H1 (cell line): ENCODE data around the gene BRI3BP. TPM values are rescaled to one million over a fixed set of nuclear protein-coding genes. Genes with fewer than 3 reads are reported as not detected.

Source experiments
- CTCF ChIA-PET: fragments of 300-600 bp; sonication (Branson Sonifier 250); formaldehyde crosslinking; loops from one replicate; lab custom pipeline; 2021; ENCODE audit not compliant: partially characterized antibody; lab: Charles Lee
- POLR2A ChIA-PET: fragments of 300-600 bp; sonication (Branson Sonifier 250); formaldehyde crosslinking; loops from one replicate; lab custom pipeline; 2021; ENCODE audit warnings: inconsistent platforms; ENCODE audit not compliant: partially characterized antibody; lab: Charles Lee
- DNase-seq, 2 experiments: peaks; one replicate each; pipeline versions ENCODE4 v3.0.0 to v3.0.0-alpha.2; 2010 to 2022; ENCODE audit warnings: low spot score in 2 of 2, low read depth in 1 of 2, mixed read lengths in 1 of 2
- FAIRE-seq: peaks from 2 replicates; lab custom pipeline; 2011; peaks lifted over from hg19 to GRCh38; lab: Jason Lieb, UNC
- H2AFZ ChIP-seq: 2 replicates; pipeline ENCODE4 v1.8.1; 2012; ENCODE audit warnings: low read length, inconsistent platforms
- H2AK5ac ChIP-seq: 2 replicates; pipeline ENCODE4 v1.6.1; 2013; ENCODE audit warnings: low read depth, low read length
- H2BK120ac ChIP-seq: replicated peaks from 2 replicates; pipeline ENCODE3; 2013; ENCODE audit warnings: low read depth, low read length, inconsistent platforms
- H2BK12ac ChIP-seq: 2 replicates; pipeline ENCODE4 v1.6.1; 2013; ENCODE audit warnings: low read depth, low read length
- H2BK15ac ChIP-seq: 2 replicates; pipeline ENCODE4 v1.6.1; 2013; ENCODE audit warnings: low read length
- H2BK20ac ChIP-seq: 2 replicates; pipeline ENCODE4 v1.6.1; 2013; ENCODE audit warnings: low read length
- H2BK5ac ChIP-seq: 2 replicates; pipeline ENCODE4 v1.6.1; 2013; ENCODE audit warnings: low read depth, low read length
- H3K14ac ChIP-seq: 2 replicates; pipeline ENCODE4 v1.6.1; 2013; ENCODE audit warnings: inconsistent platforms; ENCODE audit not compliant: insufficient read length
- H3K18ac ChIP-seq: 2 replicates; pipeline ENCODE4 v1.6.1; 2013; ENCODE audit warnings: low read length; ENCODE audit errors: extremely low read depth
- H3K23ac ChIP-seq: 2 replicates; pipeline ENCODE4 v1.6.1; 2013; ENCODE audit warnings: inconsistent platforms; ENCODE audit not compliant: insufficient read length
- H3K23me2 ChIP-seq: 2 replicates; pipeline ENCODE4 v1.6.1; 2013; ENCODE audit warnings: low read depth, low read length
- H3K27ac ChIP-seq: 2 replicates; pipeline ENCODE4 v1.6.1; 2011; ENCODE audit warnings: low read depth, low read length, inconsistent platforms
- H3K27me3 ChIP-seq, 4 experiments: replicated peaks in 1 of 4; 1 replicate in 1 of 4; 2 replicates in 3 of 4; pipeline versions ENCODE4 v1.6.1 to v1.8.1; 2011 to 2013; ENCODE audit warnings: low read length in 3 of 4, mild to moderate bottlenecking in 3 of 4, inconsistent platforms in 2 of 4, mixed read lengths in 2 of 4, moderate library complexity in 1 of 4; ENCODE audit not compliant: control insufficient read depth in 3 of 4, insufficient read depth in 3 of 4; ENCODE audit errors: extremely low read depth in 1 of 4
- H3K36me3 ChIP-seq, 4 experiments: 2 replicates each; pipeline versions ENCODE4 v1.6.1 to v1.8.1; 2011 to 2013; ENCODE audit warnings: mild to moderate bottlenecking in 4 of 4, low read length in 3 of 4, moderate library complexity in 2 of 4, control low read depth in 1 of 4, inconsistent platforms in 1 of 4; ENCODE audit not compliant: insufficient read depth in 4 of 4, control insufficient read depth in 2 of 4
- H3K4ac ChIP-seq: replicated peaks from 2 replicates; pipeline ENCODE3; 2013; ENCODE audit warnings: low read length, low read depth, mixed read lengths, inconsistent platforms; ENCODE audit not compliant: insufficient read length
- H3K4me1 ChIP-seq, 4 experiments: replicated peaks in 1 of 4; 1 replicate in 1 of 4; 2 replicates in 3 of 4; pipeline versions ENCODE4 v1.6.1 to v1.8.1; 2011 to 2013; ENCODE audit warnings: low read length in 3 of 4, inconsistent platforms in 2 of 4, mixed read lengths in 1 of 4; ENCODE audit not compliant: insufficient read depth in 4 of 4, control insufficient read depth in 3 of 4
- H3K4me2 ChIP-seq, 2 experiments: 2 replicates each; pipeline versions ENCODE4 v1.6.1 to v1.8.1; 2011 to 2013; ENCODE audit warnings: low read depth in 2 of 2, low read length in 2 of 2, control low read depth in 1 of 2, inconsistent platforms in 1 of 2, mild to moderate bottlenecking in 1 of 2; ENCODE audit not compliant: insufficient read depth in 1 of 2
- H3K4me3 ChIP-seq, 4 experiments: fragments of 200-600, 300-600 bp in 1 of 4; sonication (generic), shearing (Covaris generic), sonication (Bioruptor Twin) in 1 of 4; 2 replicates each; pipeline versions ENCODE4 v1.5.1 to v1.8.1; 2011 to 2016; ENCODE audit warnings: low read length in 4 of 4, low read depth in 3 of 4, control low read depth in 2 of 4, inconsistent platforms in 2 of 4, mild to moderate bottlenecking in 2 of 4, mixed read lengths in 1 of 4, moderate library complexity in 1 of 4; ENCODE audit not compliant: insufficient read depth in 2 of 4; ENCODE audit errors: extremely low read depth in 1 of 4
- H3K56ac ChIP-seq: replicated peaks from 2 replicates; pipeline ENCODE3; 2013; ENCODE audit warnings: low read depth, mild to moderate bottlenecking, mixed read lengths, low read length, inconsistent platforms; ENCODE audit not compliant: insufficient read length
- H3K79me1 ChIP-seq: 2 replicates; pipeline ENCODE4 v1.6.1; 2013; ENCODE audit warnings: low read depth, low read length, control low read depth
- H3K79me2 ChIP-seq, 2 experiments: 2 replicates each; pipeline versions ENCODE4 v1.6.1 to v1.8.1; 2012 to 2013; ENCODE audit warnings: low read length in 2 of 2, mild to moderate bottlenecking in 2 of 2, inconsistent platforms in 1 of 2; ENCODE audit not compliant: insufficient read depth in 2 of 2, control insufficient read depth in 1 of 2
- H3K9ac ChIP-seq, 4 experiments: replicated peaks in 1 of 4; 1 replicate in 1 of 4; 2 replicates in 3 of 4; pipeline versions ENCODE4 v1.6.1 to v1.8.1; 2011 to 2013; ENCODE audit warnings: low read depth in 3 of 4, low read length in 3 of 4, control low read depth in 2 of 4, mild to moderate bottlenecking in 2 of 4, moderate library complexity in 2 of 4, inconsistent platforms in 1 of 4; ENCODE audit errors: extremely low read depth in 1 of 4
- H3K9me3 ChIP-seq, 2 experiments: 2 replicates each; pipeline versions ENCODE4 v1.6.1 to v1.8.1; 2012 to 2013; ENCODE audit warnings: mild to moderate bottlenecking in 2 of 2, moderate library complexity in 2 of 2, control low read depth in 1 of 2, inconsistent platforms in 1 of 2, low read depth in 1 of 2, low read length in 1 of 2, mixed read lengths in 1 of 2; ENCODE audit not compliant: insufficient read depth in 2 of 2
- H4K20me1 ChIP-seq, 2 experiments: replicated peaks in 1 of 2; 2 replicates each; pipeline versions ENCODE3 to v1.8.1; 2011 to 2013; ENCODE audit warnings: inconsistent platforms in 2 of 2, low read length in 2 of 2, mild to moderate bottlenecking in 1 of 2; ENCODE audit not compliant: insufficient read depth in 2 of 2, control insufficient read depth in 1 of 2
- H4K5ac ChIP-seq: 2 replicates; pipeline ENCODE4 v1.6.1; 2013; ENCODE audit warnings: low read length, low read depth, mixed read lengths, inconsistent platforms; ENCODE audit not compliant: insufficient read length
- H4K8ac ChIP-seq: 2 replicates; pipeline ENCODE4 v1.8.0; 2013; ENCODE audit warnings: mild to moderate bottlenecking, moderate library complexity, low read length, inconsistent platforms; ENCODE audit not compliant: insufficient read depth; ENCODE audit errors: extremely low read depth
- H4K91ac ChIP-seq: replicated peaks from 2 replicates; pipeline ENCODE3; 2013; ENCODE audit warnings: low read length, mixed read lengths, inconsistent platforms; ENCODE audit not compliant: insufficient read length
- ASH2L ChIP-seq: fragments of 200-600, 300-600 bp; sonication (generic); IDR thresholded peaks from one replicate; pipeline ENCODE4 v1.7.1; 2017; ENCODE audit warnings: low read length
- ATF2 ChIP-seq: IDR thresholded peaks from 2 replicates; pipeline ENCODE4 v1.6.1; 2012; ENCODE audit warnings: low read length, inconsistent platforms
- BRCA1 ChIP-seq: IDR thresholded peaks from 2 replicates; pipeline ENCODE4 v1.6.1; 2012; ENCODE audit warnings: low read depth, low read length, improper control_type of control experiment
- CHD2 ChIP-seq: IDR thresholded peaks from 2 replicates; pipeline ENCODE4 v1.6.1; 2012; ENCODE audit warnings: low read length, improper control_type of control experiment
- EGR1 ChIP-seq: IDR thresholded peaks from 2 replicates; pipeline ENCODE4 v1.6.1; 2011; ENCODE audit warnings: low read depth, low read length, borderline replicate concordance
- EZH2 ChIP-seq: fragments of 200-600 bp; sonication (generic); IDR thresholded peaks from 2 replicates; pipeline ENCODE4 v1.7.1; 2012; ENCODE audit warnings: low read depth, mild to moderate bottlenecking, moderate library complexity, low read length, inconsistent platforms; ENCODE audit not compliant: severe bottlenecking
- JUND ChIP-seq: IDR thresholded peaks from 2 replicates; pipeline ENCODE4 v1.6.1; 2011; ENCODE audit warnings: mild to moderate bottlenecking, improper control_type of control experiment, low read length
- KDM5A ChIP-seq: fragments of 200-600 bp; IDR thresholded peaks from 2 replicates; pipeline ENCODE4 v1.7.1; 2012; ENCODE audit warnings: mild to moderate bottlenecking, low read length, inconsistent platforms, mixed read lengths
- NRF1 ChIP-seq: IDR thresholded peaks from 2 replicates; pipeline ENCODE4 v1.6.1; 2011; ENCODE audit warnings: mild to moderate bottlenecking, low read depth, low read length, improper control_type of control experiment
- SP4 ChIP-seq: IDR thresholded peaks from 2 replicates; pipeline ENCODE4 v1.6.1; 2012; ENCODE audit warnings: low read length, inconsistent platforms
- TAF1 ChIP-seq: IDR thresholded peaks from 2 replicates; pipeline ENCODE4 v1.6.1; 2011; ENCODE audit warnings: mild to moderate bottlenecking, low read depth, low read length
- TAF7 ChIP-seq: optimal IDR thresholded peaks from 2 replicates; pipeline ENCODE3; 2011; ENCODE audit warnings: low read depth, mild to moderate bottlenecking, inconsistent platforms, low read length, moderate library complexity, borderline replicate concordance
- TBP ChIP-seq: IDR thresholded peaks from 2 replicates; pipeline ENCODE4 v1.6.1; 2011; ENCODE audit warnings: low read depth, low read length, improper control_type of control experiment
- YY1 ChIP-seq: IDR thresholded peaks from 2 replicates; pipeline ENCODE4 v1.6.1; 2011; ENCODE audit warnings: low read depth, mild to moderate bottlenecking, low read length
- WGBS, 2 experiments: shearing (Covaris generic) in 1 of 2; methylation state at CpG; one replicate each; pipeline versions ENCODE4 v1.1.6 to v1.1.7; 2013 to 2015; ENCODE audit warnings: low lambda C conversion rate in 2 of 2, mixed read lengths in 2 of 2, inconsistent platforms in 1 of 2, low coverage in 1 of 2, missing lambda C conversion rate in 1 of 2; ENCODE audit not compliant: insufficient replicate concordance in 2 of 2, insufficient coverage in 1 of 2, insufficient read length in 1 of 2; ENCODE audit errors: extremely low coverage in 1 of 2, missing lambda C conversion rate in 1 of 2; 5-methylcytosine and 5-hydroxymethylcytosine counted together
- polyA plus RNA-seq, 7 experiments: library from polyadenylated mRNA; depleted of rRNA in 3 of 7; stranded (reverse) in 5 of 7; unstranded in 2 of 7; fragments of >200 nt in 5 of 7; fragments of 200-250 nt in 2 of 7; gene quantifications; 1 replicate in 5 of 7; 2 replicates in 1 of 7; 4 replicates in 1 of 7; pipeline versions ENCODE4 v1.2.1 to v1.2.3, GENCODE V29; 2011 to 2013; ENCODE audit warnings: missing spikeins in 2 of 7, mixed read lengths in 2 of 7
- total RNA-seq: library from RNA; stranded (reverse); fragmentation: NEBNext Ultra II Directional; extraction: Animal tissue kit (Norgen Biotek cat#: 25700); gene quantifications from 2 replicates; pipeline ENCODE4 v1.2.1, GENCODE V29; 2021

BRI3BP gene
- total and polyA plus RNA-seq, 2 of the 8 experiments (the other 6 are each of a cell fraction or from before 2014, with no cell fraction given), result 5.4 to 14.2 TPM

DNA sequence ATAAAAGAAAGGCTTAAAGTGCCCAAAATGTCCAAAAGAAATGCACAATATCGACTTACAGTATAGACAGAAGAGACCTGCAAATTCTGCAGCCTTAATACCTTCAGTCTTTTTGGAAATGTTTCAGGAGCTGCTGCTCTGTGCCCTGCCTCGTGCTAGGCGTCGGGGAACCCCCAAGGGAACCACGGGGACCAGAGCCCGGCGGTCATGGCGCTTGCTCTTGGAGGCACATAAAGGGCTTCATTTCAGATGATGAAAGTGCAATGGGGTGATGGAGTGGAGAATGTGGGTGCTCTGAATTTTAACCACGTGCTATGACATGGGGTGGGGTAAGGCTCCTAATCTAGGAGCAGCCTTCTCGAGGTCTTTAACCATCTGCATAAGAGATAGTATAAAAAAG is 57.0 kb downstream of the BRI3BP start:
- CTCF ChIA-PET, result interaction anchor here (0.6 to 1.4 kb wide), 2 partner anchors 14 to 128 kb away, joined by 3 to 6 read pairs; partner anchors contain the start of gene AACS
- DNase-seq, result no peak
- TF ChIP-seq TAF7, result no peak
- no peak for TF ChIP-seq CHD2
- no peak for TF ChIP-seq TAF1
- no peak for TF ChIP-seq BRCA1
- TF ChIP-seq ASH2L, result no peak
- no peak for TF ChIP-seq NRF1
- TF ChIP-seq YY1, result no peak
- TF ChIP-seq JUND, result no peak
- TF ChIP-seq SP4, result no peak
- no peak for TF ChIP-seq ATF2
- no peak for TF ChIP-seq TBP
- TF ChIP-seq EGR1, result no peak
- no peak for TF ChIP-seq EZH2
- no peak for TF ChIP-seq KDM5A

More for the DNA sequence above, 57.0 kb downstream of the BRI3BP start:
- H3K9ac ChIP-seq, result no peak overlapping the region
- no peak overlapping the region for H2BK5ac ChIP-seq
- H3K79me2 ChIP-seq, result no peaks in the 10 kb centered on the region
- H4K91ac ChIP-seq, result no peak overlapping the region
- POLR2A ChIA-PET, result interaction anchor here (1.4 to 3.6 kb wide), 4 partner anchors 10 to 133 kb away, joined by 3 to 32 read pairs (median 5); partner anchors contain the start of gene AACS
- no peak overlapping the region for H3K4me3 ChIP-seq
- H3K4me2 ChIP-seq, result no peak overlapping the region; a peak in 1 of 4 replicates
- H3K27ac ChIP-seq, result no peak overlapping the region
- H3K4me1 ChIP-seq, result no peaks in the 10 kb centered on the region; a peak in 1 of 7 replicates
- no peak overlapping the region for H3K4ac ChIP-seq
- peak overlapping the region; percentile 13; the same call in 1 of the 2 replicates for H2BK20ac ChIP-seq
- H4K8ac ChIP-seq, result no peak overlapping the region
- WGBS, 2 experiments, result 82% methylated on average over 10 of the region's 10 CpGs; no CpG with 5 or more reads in 1 of the 2 experiments
- H3K18ac ChIP-seq, result no peak overlapping the region
- no peaks in the 10 kb centered on the region for H3K36me3 ChIP-seq
- no peak overlapping the region for H3K14ac ChIP-seq
- H2BK12ac ChIP-seq, result no peak overlapping the region; the same call in 1 of the 2 replicates
- no peaks in the 10 kb centered on the region for H3K23me2 ChIP-seq
- H4K20me1 ChIP-seq, result no peaks in the 10 kb centered on the region
- H2AK5ac ChIP-seq, result no peak overlapping the region; the same call in 1 of the 2 replicates
- H3K79me1 ChIP-seq, result no peaks in the 10 kb centered on the region
- H3K9me3 ChIP-seq, result peaks cover 3 to 8% of the 10 kb centered on the region in 2 experiments; a peak in 2 of 4 replicates
- no peak overlapping the region for H4K5ac ChIP-seq
- H3K56ac ChIP-seq, result no peak overlapping the region
- no peak for FAIRE-seq
- H2BK15ac ChIP-seq, result no peak overlapping the region
- H3K27me3 ChIP-seq, result no peaks in the 10 kb centered on the region
- no peak overlapping the region for H2BK120ac ChIP-seq
- no peak overlapping the region for H3K23ac ChIP-seq
- H2AFZ ChIP-seq, result no peak overlapping the region
